MCF 10A (cell line): ENCODE data around the gene TNFRSF14. TPM values are rescaled to one million over a fixed set of nuclear protein-coding genes. Genes with fewer than 3 reads are reported as not detected.

ENCODE experiments used
- BruUV-seq: library from RNA; stranded (reverse); fragments of 400-500 nt; replicated peaks from 2 replicates; lab custom pipeline; 2021; lab: Mats Ljungman, UMichigan
- CTCF ChIA-PET: fragments of 300-600 bp; sonication (Branson Sonifier 250); formaldehyde crosslinking; extraction: SDS; loops from one replicate; lab custom pipeline; 2021; ENCODE audit warnings: antibody characterized with exemption, inconsistent platforms; lab: Yijun Ruan, JAX
- POLR2A ChIA-PET: fragments of 300-600, 350-650 bp; sonication (Branson Sonifier 250); formaldehyde crosslinking; extraction: SDS; loops from one replicate; lab custom pipeline; 2020; ENCODE audit warnings: antibody characterized with exemption, inconsistent platforms; lab: Yijun Ruan, JAX
- DNase-seq: peaks from one replicate; pipeline ENCODE4 v3.0.0-alpha.2; 2018; ENCODE audit not compliant: unreplicated experiment
- H3K27ac Mint-ChIP-seq: one replicate; pipeline ENCODE4 v1.8.0; 2022; ENCODE audit warnings: mild to moderate bottlenecking, low read depth, mixed read lengths; ENCODE audit not compliant: unreplicated experiment
- H3K27me3 Mint-ChIP-seq: one replicate; pipeline ENCODE4 v1.8.0; 2022; ENCODE audit warnings: mixed read lengths; ENCODE audit not compliant: insufficient read depth, unreplicated experiment
- H3K36me3 Mint-ChIP-seq: one replicate; pipeline ENCODE4 v1.8.0; 2022; ENCODE audit warnings: mild to moderate bottlenecking, moderate library complexity, mixed read lengths; ENCODE audit not compliant: insufficient read depth, unreplicated experiment
- H3K4me1 Mint-ChIP-seq: one replicate; pipeline ENCODE4 v1.8.0; 2022; ENCODE audit warnings: mixed read lengths; ENCODE audit not compliant: insufficient read depth, unreplicated experiment
- H3K4me3 Mint-ChIP-seq: one replicate; pipeline ENCODE4 v1.8.0; 2022; ENCODE audit warnings: mild to moderate bottlenecking, moderate library complexity, mixed read lengths; ENCODE audit not compliant: unreplicated experiment
- H3K9me3 Mint-ChIP-seq: one replicate; pipeline ENCODE4 v1.8.0; 2022; ENCODE audit warnings: mixed read lengths; ENCODE audit not compliant: unreplicated experiment
- intact Hi-C: fragments of 100-400 bp; cut with micrococcal nuclease; formaldehyde crosslinking; loops from 2 replicates; pipeline ENCODE4 v1.14.1; 2022
- total RNA-seq: library from RNA; stranded (reverse); gene quantifications from 2 replicates; pipeline ENCODE4 v1.2.3, GENCODE V29; 2022
- TF ChIP-seq, protein P1 (sequence below): fragments of 200-600 bp; IDR thresholded peaks from one replicate; pipeline ENCODE4 v1.8.0; 2022; ENCODE audit warnings: antibody characterized with exemption, mild to moderate bottlenecking; ENCODE audit not compliant: unreplicated experiment

TNFRSF14 gene
- total RNA-seq, 1 experiment from 2014 or later: 4.6 TPM

DNA sequence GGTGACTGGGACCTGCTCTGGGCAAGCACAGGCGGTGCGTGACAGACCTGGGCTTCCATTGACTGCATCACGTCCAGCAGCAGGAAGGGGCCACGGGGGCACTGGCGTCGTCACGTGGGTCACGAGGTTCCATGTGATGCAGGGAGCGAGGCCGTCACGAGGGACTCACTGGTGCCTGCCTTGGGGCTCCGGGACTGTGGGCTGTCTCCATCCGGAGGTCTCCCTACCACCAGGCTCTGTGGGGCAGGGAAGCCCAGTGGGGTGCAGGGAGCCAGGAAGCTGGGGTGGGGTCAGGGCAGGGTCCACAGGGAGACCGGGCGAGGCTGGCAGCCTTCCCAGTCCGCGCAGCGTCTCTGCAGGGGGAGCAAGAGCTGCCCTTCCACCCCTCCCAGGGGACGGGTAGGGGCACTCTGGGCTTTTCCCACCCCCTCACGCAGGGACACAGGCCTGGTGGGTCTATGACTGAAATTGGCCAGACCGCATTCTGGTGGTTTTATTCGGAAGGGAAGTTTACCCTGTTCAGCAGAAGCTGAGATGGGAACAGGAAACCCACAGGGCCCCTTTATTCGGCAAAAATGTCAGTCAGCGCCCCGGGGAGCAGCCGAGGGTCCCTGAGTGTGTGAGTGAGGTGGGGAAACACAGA is 416 bp upstream of the TNFRSF14 start:
- POLR2A ChIA-PET: interaction anchor here (0.8 kb wide), 1 partner anchor 327 kb away, joined by 3 read pairs; no protein-coding TSS in a partner anchor
- TF ChIP-seq, protein P1, sequence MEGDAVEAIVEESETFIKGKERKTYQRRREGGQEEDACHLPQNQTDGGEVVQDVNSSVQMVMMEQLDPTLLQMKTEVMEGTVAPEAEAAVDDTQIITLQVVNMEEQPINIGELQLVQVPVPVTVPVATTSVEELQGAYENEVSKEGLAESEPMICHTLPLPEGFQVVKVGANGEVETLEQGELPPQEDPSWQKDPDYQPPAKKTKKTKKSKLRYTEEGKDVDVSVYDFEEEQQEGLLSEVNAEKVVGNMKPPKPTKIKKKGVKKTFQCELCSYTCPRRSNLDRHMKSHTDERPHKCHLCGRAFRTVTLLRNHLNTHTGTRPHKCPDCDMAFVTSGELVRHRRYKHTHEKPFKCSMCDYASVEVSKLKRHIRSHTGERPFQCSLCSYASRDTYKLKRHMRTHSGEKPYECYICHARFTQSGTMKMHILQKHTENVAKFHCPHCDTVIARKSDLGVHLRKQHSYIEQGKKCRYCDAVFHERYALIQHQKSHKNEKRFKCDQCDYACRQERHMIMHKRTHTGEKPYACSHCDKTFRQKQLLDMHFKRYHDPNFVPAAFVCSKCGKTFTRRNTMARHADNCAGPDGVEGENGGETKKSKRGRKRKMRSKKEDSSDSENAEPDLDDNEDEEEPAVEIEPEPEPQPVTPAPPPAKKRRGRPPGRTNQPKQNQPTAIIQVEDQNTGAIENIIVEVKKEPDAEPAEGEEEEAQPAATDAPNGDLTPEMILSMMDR: no peak
- H3K4me3 Mint-ChIP-seq: peak overlapping the region; percentile 75
- DNase-seq: no peak
- intact Hi-C loops: no loop called here
- CTCF ChIA-PET: interaction anchor here (1.0 to 1.3 kb wide), 2 partner anchors 8 to 869 kb away, joined by 3 to 4 read pairs; no protein-coding TSS in a partner anchor
- H3K27me3 Mint-ChIP-seq: no peaks in the 10 kb centered on the region
- H3K27ac Mint-ChIP-seq: peak overlapping the region; percentile 80
- H3K36me3 Mint-ChIP-seq: no peaks in the 10 kb centered on the region
- no TSS peak for BruUV-seq
- peaks cover 7% of the 10 kb centered on the region for H3K4me1 Mint-ChIP-seq
- H3K9me3 Mint-ChIP-seq: no peaks in the 10 kb centered on the region

DNA sequence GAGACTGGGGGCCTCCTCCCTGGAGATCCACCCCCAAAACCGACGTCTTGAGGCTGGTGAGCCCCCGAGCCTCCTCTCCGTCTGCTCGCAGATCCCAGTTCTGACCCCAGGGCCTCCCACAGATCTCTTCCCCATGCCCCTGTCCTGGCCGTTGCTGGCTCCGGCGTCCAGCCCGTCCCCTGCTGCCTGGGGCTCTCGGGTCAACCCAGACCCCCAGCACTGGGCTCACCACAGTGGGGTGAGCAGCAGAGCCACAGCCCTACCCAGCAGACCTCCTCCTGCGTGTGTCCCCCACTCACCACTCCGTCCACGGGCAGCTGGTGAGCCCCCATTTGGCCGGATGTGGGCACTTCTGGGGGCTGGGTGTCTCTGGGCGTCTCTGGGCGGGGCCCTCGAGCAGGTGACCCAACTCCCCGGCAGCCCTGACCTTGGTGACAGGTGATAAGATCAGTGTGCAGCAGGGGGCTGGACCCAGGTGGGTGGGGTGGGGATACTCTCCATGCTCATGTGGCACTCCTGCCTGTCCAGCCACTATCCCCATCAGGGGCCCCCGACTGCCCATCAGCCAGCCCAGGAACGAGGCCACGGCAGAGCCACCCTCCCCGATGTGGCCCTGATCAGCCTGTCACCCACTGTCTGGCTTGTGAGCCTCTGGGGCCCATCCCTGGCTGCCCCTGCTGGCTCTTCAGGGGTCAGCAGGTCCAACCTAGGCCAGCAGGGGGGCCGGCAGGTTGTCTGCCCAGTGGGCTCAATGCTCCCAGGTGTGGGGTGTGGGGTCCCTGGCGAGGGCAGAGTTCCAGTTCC is 709 bp downstream of the TNFRSF14 start:
- no peaks in the 10 kb centered on the region for H3K9me3 Mint-ChIP-seq
- H3K4me3 Mint-ChIP-seq: peak overlapping the region; percentile 75
- TF ChIP-seq, protein P1: no peak
- H3K27ac Mint-ChIP-seq: peak overlapping the region; percentile 80
- intact Hi-C loops: no loop called here
- no peaks in the 10 kb centered on the region for H3K36me3 Mint-ChIP-seq
- H3K4me1 Mint-ChIP-seq: peaks cover 7% of the 10 kb centered on the region
- DNase-seq: no peak
- ChIA-PET POLR2A (interaction anchor here (0.8 kb wide), 1 partner anchor 328 kb away, joined by 3 read pairs; no protein-coding TSS in a partner anchor), CTCF (interaction anchor here (1.0 to 1.3 kb wide), 2 partner anchors 10 to 867 kb away, joined by 3 to 4 read pairs; no protein-coding TSS in a partner anchor)
- H3K27me3 Mint-ChIP-seq: no peaks in the 10 kb centered on the region
- no TSS peak for BruUV-seq

DNA sequence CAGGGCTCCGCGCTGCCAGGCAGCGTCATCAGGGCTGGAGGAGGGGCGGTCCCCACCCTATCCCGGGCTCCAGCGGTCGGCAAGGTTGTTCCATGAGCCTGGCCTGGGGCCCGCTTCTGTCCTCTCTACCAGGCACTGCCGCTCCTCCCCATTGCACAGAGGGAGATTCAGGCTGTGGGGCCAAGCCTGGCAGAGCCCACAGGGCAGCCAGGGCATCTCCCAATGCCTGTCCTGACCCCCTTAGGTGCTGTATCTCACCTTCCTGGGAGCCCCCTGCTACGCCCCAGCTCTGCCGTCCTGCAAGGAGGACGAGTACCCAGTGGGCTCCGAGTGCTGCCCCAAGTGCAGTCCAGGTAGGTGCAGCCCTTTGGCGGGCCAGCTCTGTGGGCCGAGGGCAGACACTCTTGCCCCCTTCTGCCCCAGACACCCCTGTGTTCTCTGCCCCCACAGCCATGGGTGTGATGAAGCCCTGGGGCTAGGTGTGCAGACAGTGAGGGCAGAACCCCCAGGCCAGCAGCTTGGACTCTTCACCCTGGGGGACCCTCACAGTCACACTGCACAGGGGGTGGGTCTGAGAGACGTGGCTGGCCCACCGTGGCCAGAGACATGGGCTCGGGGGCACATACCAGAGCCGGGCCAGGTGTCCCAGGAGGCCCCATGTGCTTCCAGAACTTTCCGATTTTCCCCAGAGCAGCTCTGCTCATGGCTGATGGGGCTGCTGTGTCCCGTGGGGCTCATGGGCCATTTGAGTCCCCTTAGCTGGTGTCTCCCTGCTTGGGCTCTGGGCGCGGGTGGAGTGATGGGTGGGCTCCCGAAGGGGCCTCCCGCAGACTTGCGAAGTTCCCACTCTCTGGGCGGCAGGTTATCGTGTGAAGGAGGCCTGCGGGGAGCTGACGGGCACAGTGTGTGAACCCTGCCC is 1.6 kb downstream of the TNFRSF14 start:
- Mint-ChIP-seq H3K4me3 (no peak overlapping the region), H3K4me1 (peaks cover 7% of the 10 kb centered on the region), H3K27me3 (no peaks in the 10 kb centered on the region), H3K9me3 (no peaks in the 10 kb centered on the region), H3K36me3 (no peaks in the 10 kb centered on the region), H3K27ac (no peak overlapping the region)
- no peak for DNase-seq
- POLR2A ChIA-PET: interaction anchor here (0.5 kb wide), 1 partner anchor 916 kb away, joined by 3 read pairs; no protein-coding TSS in a partner anchor
- CTCF ChIA-PET: interaction anchor here (0.6 kb wide), 1 partner anchor 31 kb away, joined by 3 read pairs; no protein-coding TSS in a partner anchor
- TF ChIP-seq, protein P1: no peak
- BruUV-seq: no TSS peak
- intact Hi-C loops: no loop called here
